HUDEP-2 (cell line): ENCODE measurements around the gene CEBPG.

ENCODE experiments used
- DNase-seq, 76 experiments: peaks; one replicate each; lab custom pipeline; 2025; ENCODE audit not compliant: unreplicated experiment in 76 of 76; lab: John Stamatoyannopoulos, UW

CEBPG gene

GRCh38 chr19:33377586-33378475 lies 4.3 kb downstream of the CEBPG start:
- no peak for DNase-seq

GRCh38 chr19:33379151-33379829 lies 5.8 kb downstream of the CEBPG start:
- DNase-seq, result no peak

GRCh38 chr19:33381101-33381500 lies 7.6 kb downstream of the CEBPG start:
- DNase-seq, result no peak

- DNase-seq, result no peak
Measured at GRCh38 chr19:33382006-33382405, 8.5 kb downstream of the CEBPG start.

- DNase-seq, result no peak
Measured at GRCh38 chr19:33382982-33383381, 9.5 kb downstream of the CEBPG start.

GRCh38 chr19:33383720-33384292 lies 10.3 kb downstream of the CEBPG start:
- DNase-seq, result no peak

- DNase-seq, result no peak
Measured at GRCh38 chr19:33384983-33385382, 11.5 kb downstream of the CEBPG start.

GRCh38 chr19:33385956-33386355 lies 12.4 kb downstream of the CEBPG start:
- no peak for DNase-seq

- no peak for DNase-seq
Measured at GRCh38 chr19:33386361-33386858, 12.9 kb downstream of the CEBPG start.

GRCh38 chr19:33387351-33388230 lies 14.1 kb downstream of the CEBPG start:
- no peak for DNase-seq

GRCh38 chr19:33388231-33388724 lies 14.8 kb downstream of the CEBPG start:
- DNase-seq, result no peak

- no peak for DNase-seq
Measured at GRCh38 chr19:33388725-33389420, 15.4 kb downstream of the CEBPG start.

GRCh38 chr19:33389421-33390100 lies 16.1 kb downstream of the CEBPG start:
- DNase-seq, result no peak

GRCh38 chr19:33390101-33390907 lies 16.8 kb downstream of the CEBPG start:
- no peak for DNase-seq

- no peak for DNase-seq
Measured at GRCh38 chr19:33390908-33391630, 17.6 kb downstream of the CEBPG start.

GRCh38 chr19:33391631-33392249 lies 18.2 kb downstream of the CEBPG start:
- DNase-seq, result no peak
